ENCODE data around the gene MAN2B2. TPM values are rescaled to one million over a fixed set of nuclear protein-coding genes. Genes with fewer than 3 reads are reported as not detected.

The MAN2B2 gene
- total and polyA plus RNA-seq, 2 of the 8 experiments (the other 6 are each of a cell fraction or from before 2014, with no cell fraction given) = 3.3 to 4.0 TPM

GRCh38 chr4:6594826-6595355, 19.9 kb downstream of the MAN2B2 start (continued):
- TF ChIP-seq CHD7 (IDR thresholded peaks at IDR 0.05; ENCODE audit: insufficient replicate concordance, low read length) (no peak), CBX8 (IDR thresholded peaks at IDR 0.05; ENCODE audit: borderline replicate concordance, low read depth, low read length) (no peak), SP4 (IDR thresholded peaks at IDR 0.05; ENCODE audit: low read length) (no peak), GTF2F1 (IDR thresholded peaks at IDR 0.05; ENCODE audit: borderline replicate concordance, low read depth, low read length) (no peak), CTBP2 (IDR thresholded peaks at IDR 0.05; ENCODE audit: borderline replicate concordance, insufficient read depth, insufficient read length, low read length) (no peak), USF2 (IDR thresholded peaks at IDR 0.05; ENCODE audit: low read length) (no peak), CTCF (IDR thresholded peaks at IDR 0.05; ENCODE audit: control extremely low read depth in 1 of 3, insufficient read depth in 1 of 3, low read depth in 1 of 3, low read length in 3 of 3) (no peak)

Measured in H1 (cell line).